GM18508 (cell line): ENCODE data around the gene ROBO4.

ENCODE experiments used
- ATAC-seq: cut with Tn5 transposase; IDR thresholded peaks from one replicate; pipeline ENCODE4 v1.9.1; 2021; ENCODE audit warnings: moderate number of reproducible peaks; ENCODE audit not compliant: insufficient read depth, unreplicated experiment

Gene ROBO4

DNA sequence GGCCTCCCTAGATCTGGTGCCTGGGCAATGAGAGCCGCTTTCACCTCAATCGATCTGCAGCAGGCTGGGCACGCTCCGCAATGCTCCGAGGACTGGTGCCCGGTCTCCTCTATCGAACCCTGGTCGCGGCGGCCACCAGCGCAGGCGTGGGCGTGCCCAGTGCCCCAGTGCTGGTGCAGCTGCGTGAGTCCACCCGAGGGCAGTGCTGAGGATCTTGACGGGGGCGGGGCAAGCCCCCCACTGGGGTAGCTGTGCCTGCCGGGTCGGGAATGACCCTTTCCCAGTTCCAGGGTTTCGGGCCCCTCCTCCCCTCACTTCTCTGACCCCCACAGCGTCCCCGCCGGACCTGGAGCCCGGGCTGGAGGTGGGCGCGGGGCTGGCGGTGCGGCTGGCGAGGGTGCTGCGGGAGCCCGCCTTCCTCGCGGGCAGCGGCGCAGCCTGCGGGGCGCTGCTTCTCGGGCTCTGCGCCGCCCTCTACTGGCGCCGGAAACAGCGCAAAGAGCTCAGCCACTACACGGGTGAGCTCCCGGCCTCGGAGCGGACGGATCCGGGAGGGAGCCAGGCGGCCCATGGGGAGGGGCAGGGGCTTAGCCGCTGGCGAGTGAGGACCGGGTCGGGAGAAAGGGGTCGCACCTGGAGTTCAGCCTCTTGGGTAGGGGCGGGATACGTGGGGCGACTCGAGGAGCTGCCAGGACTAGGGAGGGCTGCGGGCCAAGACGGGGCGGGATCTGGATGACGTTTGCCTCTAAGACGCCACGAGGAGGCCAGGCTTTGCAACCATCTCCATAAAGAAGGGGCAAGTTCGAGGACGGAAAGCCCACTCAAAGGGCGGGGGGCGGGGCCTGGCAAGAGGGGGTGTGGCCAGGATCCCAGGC lies 21.5 kb downstream of the ROBO4 start:
- ATAC-seq = peak; percentile 71

DNA sequence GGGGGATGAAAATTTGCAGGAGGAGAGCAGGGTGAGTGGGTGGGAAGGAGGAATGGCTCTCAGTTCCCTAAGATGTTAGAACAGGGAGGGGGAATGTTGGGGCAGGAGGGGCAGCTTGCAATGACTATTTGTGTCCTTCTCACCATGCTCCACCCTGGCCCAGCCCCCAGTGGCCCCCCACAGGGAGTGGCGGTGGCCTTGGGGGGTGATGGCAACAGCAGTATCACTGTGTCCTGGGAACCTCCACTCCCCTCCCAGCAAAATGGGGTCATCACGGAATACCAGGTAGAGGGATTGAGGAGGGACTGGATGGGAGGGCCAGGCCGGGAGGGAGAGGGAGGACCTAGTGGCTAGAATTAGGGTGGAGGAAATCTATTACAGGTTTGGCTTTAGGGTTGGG lies 22.3 kb downstream of the ROBO4 start:
- ATAC-seq = no peak

DNA sequence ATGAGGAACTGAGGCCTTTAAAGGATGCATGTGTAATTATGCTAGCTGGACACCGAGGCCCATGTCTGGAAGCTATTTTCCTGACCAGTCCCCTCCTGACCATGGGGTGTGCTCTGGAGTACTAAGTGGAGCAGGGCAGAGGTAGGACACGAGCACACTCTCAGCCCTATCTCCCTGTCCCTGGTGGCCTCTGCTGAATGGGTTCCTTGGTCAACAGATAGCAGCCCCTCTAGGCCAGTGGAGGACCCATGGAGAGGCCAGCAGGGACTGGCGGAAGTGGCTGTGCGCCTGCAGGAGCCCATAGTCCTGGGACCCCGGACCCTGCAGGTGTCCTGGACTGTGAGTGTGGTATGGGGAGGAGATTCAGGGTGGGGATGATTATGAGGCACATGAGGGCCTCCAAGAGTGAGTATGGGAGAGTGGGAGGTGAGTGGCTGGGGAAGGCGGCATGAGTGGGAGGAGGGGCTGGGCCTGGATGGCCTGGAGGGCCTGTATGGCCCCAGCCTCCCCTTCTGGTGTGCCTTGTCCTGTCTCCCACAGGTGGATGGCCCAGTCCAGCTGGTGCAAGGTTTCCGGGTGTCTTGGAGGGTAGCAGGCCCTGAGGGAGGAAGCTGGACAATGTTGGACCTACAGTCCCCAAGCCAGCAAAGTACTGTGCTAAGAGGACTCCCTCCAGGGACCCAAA lies 23.0 kb downstream of the ROBO4 start:
- ATAC-seq = no peak

DNA sequence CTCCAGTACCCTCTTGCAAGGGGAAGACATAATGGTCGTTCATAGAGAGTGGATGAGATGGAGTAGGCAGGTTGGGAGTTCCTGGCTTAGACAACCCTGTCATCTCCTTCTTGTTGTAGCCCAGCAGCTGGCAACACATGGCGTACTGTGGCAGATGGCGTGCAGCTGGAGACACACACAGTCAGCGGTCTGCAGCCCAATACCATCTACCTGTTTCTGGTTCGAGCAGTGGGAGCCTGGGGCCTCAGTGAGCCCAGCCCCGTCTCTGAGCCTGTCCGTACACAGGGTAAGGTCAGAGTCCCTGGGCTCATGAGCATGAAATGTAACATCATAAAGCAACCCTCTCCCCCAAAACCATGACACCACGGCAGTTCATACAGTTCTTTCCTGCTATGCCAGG lies 23.7 kb downstream of the ROBO4 start:
- no peak for ATAC-seq

DNA sequence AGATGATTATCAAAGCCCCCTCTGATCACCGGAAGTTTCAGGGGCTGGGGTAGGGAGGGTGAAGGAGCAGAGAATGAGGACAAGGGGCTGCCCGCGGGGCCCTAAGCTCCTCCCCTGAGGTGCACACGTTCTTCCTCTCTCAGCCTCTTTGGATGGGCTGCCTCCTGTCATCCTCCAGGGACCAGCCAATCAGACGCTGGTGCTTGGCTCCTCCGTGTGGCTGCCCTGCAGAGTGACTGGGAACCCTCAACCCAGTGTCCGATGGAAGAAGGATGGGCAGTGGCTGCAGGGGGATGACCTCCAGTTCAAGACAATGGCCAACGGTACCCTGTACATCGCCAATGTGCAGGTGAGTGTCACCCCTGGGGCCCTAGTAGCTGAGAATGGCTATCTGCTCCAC lies 24.9 kb downstream of the ROBO4 start:
- no peak for ATAC-seq

DNA sequence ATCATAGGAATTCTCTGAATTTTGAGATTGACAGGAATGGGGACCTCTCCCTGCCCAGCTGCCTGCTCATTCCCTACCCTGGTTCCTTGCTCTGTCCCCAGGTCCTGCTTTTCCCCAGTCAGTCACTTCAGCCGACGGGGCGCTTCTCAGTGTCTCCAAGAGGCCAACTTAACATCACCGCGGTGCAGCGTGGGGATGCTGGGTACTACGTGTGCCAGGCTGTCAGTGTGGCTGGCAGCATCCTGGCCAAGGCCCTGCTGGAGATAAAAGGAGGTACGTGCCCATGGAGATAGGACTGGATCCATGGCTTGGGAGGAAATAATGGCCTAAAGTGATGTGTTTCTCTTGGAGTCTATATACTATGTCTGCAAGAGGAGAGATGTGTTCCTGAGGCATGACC lies 25.4 kb downstream of the ROBO4 start:
- no peak for ATAC-seq

DNA sequence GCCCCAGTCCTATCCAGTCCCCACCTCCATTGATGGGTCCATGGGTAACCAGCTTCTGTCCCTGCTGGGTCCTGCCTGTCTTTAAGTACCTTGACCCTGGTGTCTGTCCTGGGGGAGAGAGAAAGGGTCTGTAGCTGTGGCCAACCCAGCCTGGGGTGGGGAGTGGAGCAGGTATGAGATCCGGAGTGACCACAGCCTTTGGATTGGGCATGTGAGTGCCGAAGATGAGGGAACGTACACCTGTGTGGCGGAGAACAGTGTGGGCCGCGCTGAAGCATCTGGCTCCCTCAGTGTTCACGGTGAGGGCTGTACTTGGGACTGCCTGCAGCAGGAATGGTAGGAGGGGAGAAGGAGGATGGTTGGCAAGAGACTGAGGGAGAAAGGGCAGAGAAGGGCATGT lies 27.2 kb downstream of the ROBO4 start:
- no peak for ATAC-seq

DNA sequence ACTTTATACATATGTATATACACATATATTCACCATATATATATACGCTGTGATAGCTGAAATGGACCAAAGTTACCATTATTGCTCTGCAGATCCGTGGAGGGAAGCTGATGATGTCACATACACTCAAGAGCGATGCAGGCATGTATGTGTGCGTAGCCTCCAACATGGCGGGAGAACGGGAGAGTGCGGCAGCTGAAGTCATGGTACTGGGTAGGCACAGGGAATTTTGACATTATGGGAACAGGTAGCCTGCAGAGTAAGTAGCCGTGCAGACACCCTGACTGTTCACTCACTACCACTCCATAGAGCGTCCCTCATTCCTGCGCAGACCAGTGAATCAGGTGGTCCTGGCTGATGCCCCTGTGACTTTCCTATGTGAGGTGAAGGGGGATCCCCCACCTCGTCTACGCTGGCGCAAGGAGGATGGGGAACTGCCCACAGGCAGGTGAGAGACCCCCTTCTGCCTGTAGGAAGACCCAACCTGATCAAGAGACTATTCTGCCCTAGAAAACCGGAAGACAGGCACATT lies 27.7 kb downstream of the ROBO4 start:
- no peak for ATAC-seq

DNA sequence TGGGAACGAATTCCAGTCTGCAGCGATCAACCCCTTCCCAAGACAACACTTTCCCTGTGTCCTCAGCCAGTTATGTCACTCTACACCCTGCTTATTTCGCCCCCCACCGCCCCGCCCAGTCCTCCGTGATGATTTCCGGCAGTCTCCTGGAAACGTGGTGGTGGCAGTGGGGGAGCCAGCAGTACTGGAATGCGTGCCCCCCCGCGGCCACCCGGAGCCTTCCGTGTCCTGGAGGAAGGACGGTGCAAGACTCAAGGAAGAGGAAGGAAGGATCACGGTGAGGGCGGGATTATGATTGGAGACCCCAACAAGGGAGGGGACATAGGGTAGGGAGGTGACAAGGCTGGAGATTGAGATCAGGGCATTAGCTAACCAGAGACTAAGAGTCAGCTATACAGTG lies 28.3 kb downstream of the ROBO4 start:
- no peak for ATAC-seq

DNA sequence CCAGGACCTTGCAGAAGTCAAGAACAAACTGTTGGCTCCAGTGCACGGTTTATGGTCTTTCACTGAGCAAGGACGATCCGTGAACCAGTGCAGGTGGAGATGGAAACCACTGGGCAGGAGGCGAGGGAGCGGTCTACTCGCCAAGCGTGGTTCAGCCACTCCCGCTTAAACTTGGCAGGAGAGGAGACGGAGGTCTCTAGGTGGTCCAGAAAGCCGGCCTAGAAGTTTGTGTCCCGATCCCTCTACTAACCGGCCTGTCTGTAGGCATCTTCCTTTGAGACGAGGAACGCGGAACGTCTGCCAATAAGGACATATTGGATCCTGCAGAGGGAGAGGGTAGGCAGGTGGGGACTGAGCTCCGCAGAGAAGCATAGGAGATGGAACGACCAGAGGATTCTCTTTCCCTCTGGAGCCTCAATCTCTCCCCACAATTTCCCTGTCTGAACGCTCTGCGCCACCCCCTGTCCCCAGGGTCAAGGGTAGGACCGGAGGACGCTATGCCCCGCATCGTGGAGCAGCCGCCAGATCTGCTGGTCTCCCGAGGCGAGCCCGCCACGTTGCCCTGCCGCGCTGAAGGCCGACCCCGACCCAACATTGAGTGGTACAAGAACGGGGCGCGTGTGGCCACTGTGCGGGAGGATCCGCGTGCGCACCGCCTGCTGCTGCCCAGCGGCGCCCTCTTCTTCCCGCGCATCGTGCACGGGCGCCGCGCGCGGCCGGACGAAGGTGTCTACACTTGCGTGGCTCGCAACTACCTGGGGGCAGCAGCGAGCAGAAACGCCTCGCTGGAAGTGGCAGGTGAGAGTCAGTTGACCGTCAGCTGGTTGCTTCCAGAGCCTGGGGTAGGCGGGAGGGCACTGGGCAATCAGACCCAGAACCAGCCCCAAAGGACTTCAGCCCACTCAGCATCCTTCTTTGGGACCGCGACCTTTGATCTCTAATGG lies 29.1 kb downstream of the ROBO4 start:
- ATAC-seq = no peak

DNA sequence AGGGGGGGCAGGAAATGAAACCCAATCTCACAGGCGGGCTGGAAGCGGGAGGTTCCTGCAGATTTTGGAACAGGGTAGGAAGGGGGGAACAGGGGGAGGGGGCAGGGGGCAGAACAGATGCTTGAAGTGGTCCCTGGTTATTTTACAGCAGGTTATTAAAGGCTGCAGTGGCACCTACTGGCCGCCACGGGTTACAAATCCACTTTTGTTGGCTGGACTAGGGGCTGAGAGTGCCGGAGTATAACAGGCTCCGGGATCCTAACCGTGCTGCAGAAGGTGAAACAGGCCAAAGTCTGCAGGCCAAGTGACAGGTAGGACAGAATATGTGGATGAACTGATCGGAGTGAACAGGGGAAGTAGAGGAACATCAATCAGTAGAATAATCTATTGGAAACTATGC lies 30.0 kb downstream of the ROBO4 start:
- no peak for ATAC-seq

DNA sequence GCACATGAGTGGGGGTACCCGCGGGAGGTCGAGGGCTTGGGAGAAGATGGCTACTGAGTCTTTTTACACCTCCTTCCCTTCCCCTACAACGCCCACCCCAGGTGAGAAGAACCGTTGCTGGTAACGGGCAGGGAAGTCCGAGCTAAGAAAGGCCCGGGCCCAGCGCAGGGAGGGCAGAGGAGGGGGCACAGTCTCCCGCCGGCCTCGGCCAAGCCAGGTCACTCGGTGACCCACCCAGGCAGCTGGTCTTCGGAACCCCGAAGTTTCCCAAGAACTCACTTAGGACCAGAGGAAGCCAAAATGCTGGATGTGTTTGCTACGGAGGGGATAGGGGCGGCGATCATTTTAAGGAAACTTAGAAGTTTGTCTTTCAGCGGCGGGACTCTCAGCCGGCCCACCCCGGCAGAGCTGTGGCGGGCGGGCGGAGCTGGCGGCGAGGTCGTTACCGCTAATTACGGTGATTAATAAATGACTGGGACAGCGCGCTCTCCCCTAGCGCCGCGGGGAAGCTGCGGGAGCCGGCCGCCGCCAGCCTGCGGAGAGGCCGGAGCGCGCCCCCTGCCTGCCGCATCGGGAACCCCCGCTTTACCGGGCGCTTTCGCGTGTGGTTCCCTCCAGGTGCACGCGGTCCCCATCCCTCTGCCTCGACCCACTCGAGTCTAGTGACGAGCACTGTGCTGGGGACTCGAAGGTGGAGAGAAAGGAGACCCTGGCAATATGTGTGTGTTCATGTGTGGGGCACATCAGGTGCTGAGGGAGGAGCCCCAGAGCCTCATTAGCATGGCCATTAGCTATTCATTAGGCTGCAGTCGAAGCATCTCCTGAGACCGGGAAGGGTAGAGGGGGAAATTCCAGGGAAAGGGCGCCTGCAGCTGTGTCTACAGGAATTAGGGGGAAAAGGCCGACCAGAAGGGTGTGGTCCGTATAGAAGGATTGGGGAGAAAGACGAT lies 31.5 kb downstream of the ROBO4 start:
- no peak for ATAC-seq

DNA sequence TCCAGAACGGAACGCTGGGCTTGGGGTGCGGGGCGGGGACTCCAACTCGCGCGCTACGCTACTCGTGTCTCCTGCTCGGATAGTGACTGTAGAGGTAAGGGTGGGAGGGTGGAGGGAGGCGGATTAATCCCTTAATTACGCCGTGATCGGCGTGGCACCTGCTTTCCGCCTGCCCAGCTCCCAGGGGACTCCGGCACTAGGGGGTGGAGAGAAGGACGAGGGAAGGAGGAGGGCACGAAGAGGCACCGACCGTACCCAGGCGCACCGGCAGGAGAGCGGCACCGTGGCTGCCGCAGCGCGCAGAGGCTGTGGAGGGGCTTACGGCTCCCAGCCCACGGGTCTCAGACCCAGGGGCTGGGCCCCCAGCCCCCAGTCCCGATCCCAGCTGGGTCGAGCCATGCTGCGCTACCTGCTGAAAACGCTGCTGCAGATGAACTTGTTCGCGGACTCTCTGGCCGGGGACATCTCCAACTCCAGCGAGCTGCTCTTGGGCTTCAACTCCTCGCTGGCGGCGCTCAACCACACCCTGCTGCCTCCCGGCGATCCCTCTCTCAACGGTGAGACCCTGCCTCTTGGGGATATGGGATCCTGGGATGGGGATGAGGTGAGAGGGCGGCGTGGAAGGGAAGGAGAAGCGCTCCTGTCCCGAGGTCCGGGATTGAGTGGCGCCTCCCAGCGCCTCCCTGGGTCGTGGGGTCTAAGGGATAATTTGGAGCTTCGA lies 32.3 kb downstream of the ROBO4 start, which contains the start of gene ROBO3:
ROBO3 (plus strand) TSS at position 252 of the 721 bp plus-strand sequence; CDS start at position 398, 146 bp downstream.
- no peak for ATAC-seq

DNA sequence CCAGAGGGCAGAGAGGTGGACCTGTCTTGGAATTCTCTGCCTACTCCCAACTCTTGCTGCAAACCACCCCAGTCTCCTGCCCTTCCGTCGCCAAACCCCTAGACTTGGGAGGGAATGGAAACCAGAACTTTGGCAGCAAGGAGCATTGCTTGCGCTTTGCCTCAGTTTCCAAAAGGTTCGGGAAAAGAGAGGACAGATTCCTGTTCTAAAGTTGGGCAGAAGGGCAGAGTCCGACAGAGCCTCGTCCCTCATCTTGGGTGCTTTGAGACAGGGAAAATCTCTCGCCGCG lies 32.8 kb downstream of the ROBO4 start:
- ATAC-seq = no peak

DNA sequence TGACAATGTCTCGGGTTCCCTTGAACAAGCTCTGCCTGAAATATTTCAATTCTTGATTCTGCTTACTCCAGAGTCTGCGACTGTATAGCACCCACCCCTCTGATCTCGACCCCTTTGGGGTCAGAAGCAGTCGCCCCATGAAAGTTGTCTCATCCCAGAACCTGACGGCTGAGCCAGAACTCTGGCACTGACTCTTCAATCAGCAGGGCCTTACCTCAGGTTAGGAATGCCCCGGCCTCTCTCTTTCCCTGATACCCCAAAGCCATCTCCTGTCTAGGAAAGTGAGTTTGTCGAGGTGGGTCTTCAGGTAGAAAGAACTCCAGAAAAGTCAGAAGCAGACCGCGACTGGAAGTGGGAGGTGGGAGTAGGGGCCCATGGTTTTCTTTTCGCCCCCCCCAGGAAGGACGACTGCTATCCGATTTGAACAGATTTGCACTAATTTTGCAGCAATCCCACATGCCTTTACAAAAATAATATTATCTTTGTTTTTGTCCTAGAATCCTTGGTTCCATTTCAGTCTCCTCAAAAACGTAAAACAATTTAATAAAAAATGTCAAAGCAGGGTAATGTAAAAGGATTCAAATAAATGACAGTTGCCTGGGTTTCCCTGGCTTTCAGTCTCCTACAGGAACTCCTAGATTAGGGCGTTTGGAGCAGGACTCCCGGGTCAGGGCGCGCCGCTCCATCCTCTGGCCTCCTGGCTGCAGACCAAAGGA lies 33.3 kb downstream of the ROBO4 start:
- no peak for ATAC-seq

DNA sequence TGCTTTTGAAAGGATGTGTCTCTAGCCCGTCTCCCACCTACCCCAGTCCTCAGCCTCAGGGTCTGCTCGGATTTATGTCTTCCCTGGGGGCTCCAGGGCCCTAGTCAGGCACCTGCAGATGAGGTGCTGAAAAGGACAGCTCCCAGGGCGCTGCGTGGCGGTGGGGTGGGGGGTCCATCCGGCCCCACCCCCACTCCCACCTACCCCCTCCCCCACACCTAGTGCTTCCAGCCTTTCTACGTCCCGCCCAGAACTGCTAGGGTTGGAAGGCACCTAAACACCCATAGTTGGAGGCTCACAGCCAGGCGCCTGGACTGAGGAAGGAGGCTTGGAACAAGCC lies 33.9 kb downstream of the ROBO4 start:
- ATAC-seq = no peak

DNA sequence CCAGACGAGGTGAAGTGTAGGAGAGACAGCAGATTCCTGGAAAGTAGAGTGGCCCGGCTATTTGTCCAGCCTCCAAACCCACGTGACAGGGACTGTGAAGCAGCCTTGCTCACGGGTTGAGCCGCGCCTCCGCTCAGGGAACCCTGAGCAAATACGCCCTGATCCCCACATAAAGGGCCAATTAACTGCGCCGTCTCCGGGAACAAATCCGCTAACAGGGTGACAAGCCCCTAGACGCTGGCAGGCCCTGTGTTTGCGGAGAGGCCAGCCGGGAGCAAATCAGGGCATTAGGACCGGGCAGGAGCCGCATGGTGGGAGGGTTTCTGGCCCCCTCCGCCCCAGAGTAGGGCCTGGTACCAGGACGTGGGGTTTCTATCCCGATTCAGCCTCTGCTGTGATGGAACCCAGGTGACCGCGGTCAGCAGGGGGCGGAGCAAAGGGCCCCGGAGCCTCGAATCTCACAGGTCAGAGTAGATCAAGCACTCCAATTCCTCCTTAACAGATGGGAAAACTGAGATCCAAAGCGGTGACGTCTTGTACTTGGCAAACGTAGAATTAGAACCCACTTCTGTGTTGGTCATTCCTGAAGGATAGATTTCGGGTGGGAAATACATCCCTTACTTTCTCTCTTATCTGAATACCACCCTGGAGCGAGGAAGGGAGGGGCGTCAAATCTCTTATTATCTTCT lies 34.4 kb downstream of the ROBO4 start:
- ATAC-seq = no peak

DNA sequence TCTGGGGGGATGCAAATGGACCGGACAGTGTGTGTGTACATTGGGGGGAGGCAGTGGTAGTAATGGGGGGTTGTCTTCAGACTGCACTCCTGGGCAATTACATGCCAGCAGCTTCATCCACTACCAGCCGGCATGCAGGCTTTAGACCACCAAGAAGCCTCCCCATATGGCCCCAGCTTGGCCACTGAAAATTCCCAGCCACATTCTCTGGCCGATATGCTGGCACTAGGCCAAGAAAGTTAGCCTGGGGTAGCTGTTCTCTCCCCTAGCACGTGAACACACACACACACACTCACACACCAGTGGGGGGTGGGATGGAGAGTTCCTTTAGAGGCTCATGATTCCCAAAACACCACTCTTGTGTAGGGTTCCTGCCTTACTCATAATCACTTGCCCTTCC lies 36.0 kb downstream of the ROBO4 start:
- ATAC-seq = no peak
